GM23338 (cell line): ENCODE results near the gene PCDHA10. TPM values are rescaled to one million over a fixed set of nuclear protein-coding genes. Genes with fewer than 3 reads are reported as not detected.

Experiments
- ATAC-seq: fragments of 200-7000 bp; cut with Tn5 transposase; 3 replicates; pipeline ENCODE4 v1.9.1; 2020
- DNase-seq: peaks from one replicate; pipeline ENCODE4 v3.0.0-alpha.2; 2015; ENCODE audit warnings: low spot score
- H2AFZ ChIP-seq: fragments of 200-600 bp; sonication (generic); 2 replicates; pipeline ENCODE4 v1.8.0; 2016; ENCODE audit warnings: antibody characterized with exemption, mild to moderate bottlenecking, moderate library complexity
- H3F3A ChIP-seq: fragments of 200-600 bp; sonication (generic); replicated peaks from 2 replicates; pipeline ENCODE4 v1.8.0; 2017; ENCODE audit warnings: antibody characterized with exemption, mixed run types, low read depth
- H3K27ac ChIP-seq: fragments of 200-600 bp; sonication (generic); 2 replicates; pipeline ENCODE4 v1.6.1; 2016; ENCODE audit warnings: low read depth
- H3K27me3 ChIP-seq: fragments of 200-600 bp; sonication (generic); 2 replicates; pipeline ENCODE4 v1.8.0; 2016; ENCODE audit warnings: mild to moderate bottlenecking, mixed run types, moderate library complexity; ENCODE audit not compliant: insufficient read depth
- H3K36me3 ChIP-seq: fragments of 200-600 bp; sonication (generic); 2 replicates; pipeline ENCODE4 v1.8.0; 2016; ENCODE audit warnings: mild to moderate bottlenecking; ENCODE audit not compliant: insufficient read depth
- H3K4me1 ChIP-seq: fragments of 200-600 bp; sonication (generic); 2 replicates; pipeline ENCODE4 v1.8.0; 2016; ENCODE audit warnings: mild to moderate bottlenecking, moderate library complexity; ENCODE audit not compliant: insufficient read depth
- H3K4me2 ChIP-seq: fragments of 200-600 bp; sonication (generic); 2 replicates; pipeline ENCODE4 v1.7.1; 2017; ENCODE audit warnings: mixed run types
- H3K4me3 ChIP-seq: fragments of 200-600 bp; sonication (generic); 2 replicates; pipeline ENCODE4 v1.6.1; 2016; ENCODE audit warnings: mixed run types
- H3K79me2 ChIP-seq: fragments of 200-600 bp; sonication (generic); replicated peaks from 2 replicates; pipeline ENCODE4 v1.8.0; 2017; ENCODE audit warnings: mild to moderate bottlenecking; ENCODE audit not compliant: insufficient read depth
- H3K9me2 ChIP-seq: fragments of 200-600 bp; sonication (generic); 2 replicates; pipeline ENCODE4 v1.8.0; 2017; ENCODE audit not compliant: insufficient read depth
- H4K20me1 ChIP-seq: fragments of 200-600 bp; sonication (generic); replicated peaks from 2 replicates; pipeline ENCODE4 v1.8.0; 2017; ENCODE audit warnings: mild to moderate bottlenecking; ENCODE audit not compliant: insufficient read depth
- H3K27ac Mint-ChIP-seq: 2 replicates; pipeline ENCODE4 v1.8.0; 2020; ENCODE audit warnings: inconsistent platforms, mild to moderate bottlenecking, moderate library complexity, mixed read lengths
- H3K27me3 Mint-ChIP-seq: 3 replicates; pipeline ENCODE4 v1.8.0; 2022; ENCODE audit warnings: low read depth, mild to moderate bottlenecking, moderate library complexity, mixed read lengths, inconsistent platforms; ENCODE audit not compliant: insufficient read depth, poor library complexity
- H3K36me3 Mint-ChIP-seq: 3 replicates; pipeline ENCODE4 v1.8.0; 2021; ENCODE audit warnings: low read depth, mild to moderate bottlenecking, inconsistent platforms, moderate library complexity, mixed read lengths
- H3K4me1 Mint-ChIP-seq: 3 replicates; pipeline ENCODE4 v1.8.0; 2020; ENCODE audit warnings: mild to moderate bottlenecking, inconsistent platforms, mixed read lengths
- H3K4me3 Mint-ChIP-seq: 3 replicates; pipeline ENCODE4 v1.8.0; 2021; ENCODE audit warnings: moderate library complexity, mild to moderate bottlenecking, inconsistent platforms, mixed read lengths
- H3K9me3 Mint-ChIP-seq: 3 replicates; pipeline ENCODE4 v1.8.0; 2020; ENCODE audit warnings: moderate library complexity, mild to moderate bottlenecking, inconsistent platforms, mixed read lengths
- CREB1 ChIP-seq: fragments of 250-450 bp; sonication (Bioruptor Pico); IDR thresholded peaks from 2 replicates; pipeline ENCODE4 v1.5.0; 2020; ENCODE audit warnings: low read depth, mild to moderate bottlenecking, moderate library complexity
- ETS1 ChIP-seq: IDR thresholded peaks from 2 replicates; pipeline ENCODE4 v1.6.1; 2016; ENCODE audit warnings: antibody characterized with exemption
- EZH2 ChIP-seq: fragments of 200-600 bp; sonication (generic); IDR thresholded peaks from one replicate; pipeline ENCODE4 v1.8.0; 2017; ENCODE audit warnings: antibody characterized with exemption, mild to moderate bottlenecking, low read depth; ENCODE audit not compliant: unreplicated experiment
- JUNB ChIP-seq: IDR thresholded peaks from one replicate; pipeline ENCODE4 v1.6.1; 2016; ENCODE audit warnings: antibody characterized with exemption; ENCODE audit not compliant: unreplicated experiment
- NANOG ChIP-seq: IDR thresholded peaks from 2 replicates; pipeline ENCODE4 v1.6.1; 2016; ENCODE audit warnings: antibody characterized with exemption, borderline replicate concordance
- REST ChIP-seq: IDR thresholded peaks from one replicate; pipeline ENCODE4 v1.6.1; 2018; ENCODE audit warnings: antibody characterized with exemption; ENCODE audit not compliant: unreplicated experiment
- STAT1 ChIP-seq: IDR thresholded peaks from one replicate; pipeline ENCODE4 v1.6.1; 2016; ENCODE audit warnings: antibody characterized with exemption; ENCODE audit not compliant: unreplicated experiment
- ZNF114 ChIP-seq: fragments of 250-450 bp; sonication (Bioruptor Pico); IDR thresholded peaks from 2 replicates; pipeline ENCODE4 v1.5.0; 2020; ENCODE audit warnings: mild to moderate bottlenecking, moderate library complexity
- ZNF331 ChIP-seq: fragments of 250-450 bp; sonication (Bioruptor Pico); IDR thresholded peaks from 2 replicates; pipeline ENCODE4 v1.5.0; 2020; ENCODE audit warnings: low read depth, mild to moderate bottlenecking, moderate library complexity
- ZNF462 ChIP-seq: fragments of 250-450 bp; sonication (Bioruptor Pico); IDR thresholded peaks from 2 replicates; pipeline ENCODE4 v1.5.0; 2020; ENCODE audit warnings: mild to moderate bottlenecking, moderate library complexity
- polyA plus RNA-seq: library from polyadenylated mRNA; unstranded; fragments of >200 nt; fragmentation: Nextera tagmentation; extraction: Ambion mirVana; gene quantifications from 2 replicates; pipeline ENCODE4 v1.2.1, GENCODE V29; 2016
- total RNA-seq: library from RNA; depleted of rRNA; stranded (reverse); fragments of >200 nt; shearing (Covaris generic); gene quantifications from 2 replicates; pipeline ENCODE4 v1.2.3, GENCODE V29; 2014

PCDHA10 gene
- total and polyA plus RNA-seq, 2 experiments from 2014 or later: 3.9 to 11.6 TPM

- Mint-ChIP-seq H3K4me3 (peak overlapping the region; percentile 92; the same call in 1 of the 3 replicates), H3K27me3 (peaks cover 5% of the 10 kb centered on the region), H3K4me1 (peaks cover 7% of the 10 kb centered on the region; the same call in 2 of the 3 replicates), H3K27ac (no peak overlapping the region), H3K9me3 (peaks cover 37% of the 10 kb centered on the region), H3K36me3 (peaks cover 51% of the 10 kb centered on the region)
- H3K36me3 ChIP-seq: no peaks in the 10 kb centered on the region
- H2AFZ ChIP-seq: no peak overlapping the region
- H3K4me3 ChIP-seq: no peak overlapping the region
- peaks cover 15% of the 10 kb centered on the region for H3K79me2 ChIP-seq
- TF ChIP-seq ZNF331 (CRISPR knock-in tag) (no peak), JUNB (no peak), ZNF114 (CRISPR knock-in tag) (no peak), NANOG (no peak), ETS1 (no peak), REST (peak; percentile 52), STAT1 (no peak)
- DNase-seq (no peak), ATAC-seq (no peak)
- no peaks in the 10 kb centered on the region for H4K20me1 ChIP-seq
- H3K4me1 ChIP-seq: no peaks in the 10 kb centered on the region; the same call in 1 of the 2 replicates
- H3K27me3 ChIP-seq: no peaks in the 10 kb centered on the region
- no peak overlapping the region for H3K4me2 ChIP-seq
- no peak overlapping the region for H3K27ac ChIP-seq
- no peaks in the 10 kb centered on the region for H3K9me2 ChIP-seq
- H3F3A ChIP-seq: no peaks in the 10 kb centered on the region
Observed at GRCh38 chr5:140857177-140857986, 1.7 kb downstream of the PCDHA10 start.

GRCh38 chr5:140857987-140858240, 2.2 kb downstream of the PCDHA10 start:
- Histone ChIP-seq H3K4me2 (no peak overlapping the region), H3K9me2 (no peaks in the 10 kb centered on the region), H3K27ac (no peak overlapping the region), H4K20me1 (no peaks in the 10 kb centered on the region), H2AFZ (no peak overlapping the region), H3K79me2 (peaks cover 15% of the 10 kb centered on the region), H3K4me3 (no peak overlapping the region), H3K27me3 (no peaks in the 10 kb centered on the region), H3K4me1 (no peaks in the 10 kb centered on the region; the same call in 1 of the 2 replicates), H3F3A (no peaks in the 10 kb centered on the region), H3K36me3 (no peaks in the 10 kb centered on the region)
- H3K27ac Mint-ChIP-seq: no peak overlapping the region
- peaks cover 56% of the 10 kb centered on the region for H3K36me3 Mint-ChIP-seq
- peaks cover 7% of the 10 kb centered on the region; the same call in 2 of the 3 replicates for H3K4me1 Mint-ChIP-seq
- H3K4me3 Mint-ChIP-seq: peak overlapping the region; percentile 30; the same call in 1 of the 3 replicates
- no peak for ATAC-seq
- H3K27me3 Mint-ChIP-seq: peaks cover 5% of the 10 kb centered on the region
- DNase-seq: no peak
- H3K9me3 Mint-ChIP-seq: peaks cover 42% of the 10 kb centered on the region
- TF ChIP-seq ZNF114 (CRISPR knock-in tag) (no peak), JUNB (no peak), CREB1 (CRISPR knock-in tag) (no peak), NANOG (no peak), ZNF462 (CRISPR knock-in tag) (no peak), EZH2 (no peak)
